ENCODE measurements around the gene CD5L. TPM values are rescaled to one million over a fixed set of nuclear protein-coding genes. Genes with fewer than 3 reads are reported as not detected.
A peak's percentile ranks its signal among the peaks of the same experiment; 100 is the strongest.

Gene CD5L
- total RNA-seq (2021; ENCODE audit: unreplicated experiment) (not detected), Bru-seq, nascent RNA (not detected), BruChase-seq, experiment 1, labeled RNA remaining after a 6-hour chase (not detected), BruChase-seq, experiment 2, labeled RNA remaining after a 2-hour chase (percentile 13 among the genes with signal in this experiment)
- polyA plus RNA-seq (2012), result not detected in 2 replicates
- long read RNA-seq, result 0 reads

GRCh38 chr1:157841708-157842107, at the start of gene CD5L:
CD5L (minus strand) TSS chr1:157841808; CDS start chr1:157841701, 107 bp downstream.
- Histone ChIP-seq H3K4me1 (ENCODE audit: control insufficient read depth in 1 of 2, insufficient read depth in 2 of 2, low read length in 2 of 2) (no peaks in the 10 kb centered on the region), H4K20me1 (ENCODE audit: insufficient read depth) (no peaks in the 10 kb centered on the region), H3K4me2 (ENCODE audit: low read length) (no peak within 1 kb of the TSS), H3K79me2 (ENCODE audit: insufficient read depth, low read length) (no peaks in the 10 kb centered on the region), H3K36me3 (ENCODE audit: control insufficient read depth in 1 of 2, insufficient read depth in 2 of 2, low read length in 2 of 2) (no peaks in the 10 kb centered on the region), H3K9me2 (ENCODE audit: insufficient read depth) (no peaks in the 10 kb centered on the region), H3K9ac (ENCODE audit: low read length) (no peak within 1 kb of the TSS), H2AFZ (ENCODE audit: low read depth, low read length, poor library complexity, severe bottlenecking) (no peak within 1 kb of the TSS), H3K4me3 (replicated peaks in 1 of 2; ENCODE audit: low read depth in 1 of 2, low read length in 2 of 2) (no peak within 1 kb of the TSS), H3K27me3 (ENCODE audit: insufficient read depth, low read length) (peaks cover 46% of the 10 kb centered on the region), H3K27ac (ENCODE audit: low read depth, low read length) (no peak within 1 kb of the TSS), H3K9me3 (ENCODE audit: control insufficient read depth in 1 of 2, insufficient read depth in 1 of 2, low read depth in 1 of 2, low read length in 2 of 2) (no peaks in the 10 kb centered on the region)
- DNase-seq (ENCODE audit: low read depth, low spot score) (no peak), ATAC-seq (no peak)
- CTCF ChIA-PET, result no interaction called here
- POLR2A ChIA-PET, result no interaction called here
- no TSS peak for BruUV-seq (replicated peaks)
- RAD21 ChIA-PET (ENCODE audit: low non-redundant PET in 1 of 2, low total read pairs in 2 of 2, uncharacterized antibody in 2 of 2, unreplicated experiment in 2 of 2), result no interaction called here
- intact Hi-C loops (cut with micrococcal nuclease), result no loop called here
- no peak for TF ChIP-seq CBX3 (IDR thresholded peaks at IDR 0.05; ENCODE audit: low read depth)
- no peak for TF ChIP-seq CTCF (IDR thresholded peaks at IDR 0.05 in 2 of 3, conservative IDR thresholded peaks at IDR 0.05 in 1 of 3; ENCODE audit: borderline replicate concordance in 1 of 3, insufficient read depth in 1 of 3, low read depth in 2 of 3, low read length in 2 of 3)
- TF ChIP-seq SIN3A (IDR thresholded peaks at IDR 0.05; ENCODE audit: low read depth), result no peak
- no peak for TF ChIP-seq POLR2A (IDR thresholded peaks at IDR 0.05; ENCODE audit: borderline replicate concordance, extremely low read depth, insufficient read depth, insufficient read length)
- no peak for TF ChIP-seq TCF7L2 (IDR thresholded peaks at IDR 0.05; ENCODE audit: borderline replicate concordance, extremely low read depth, insufficient read depth, insufficient read length)
- no peak for TF ChIP-seq POLR2AphosphoS5 (IDR thresholded peaks at IDR 0.05; ENCODE audit: low read depth, low read length)
- TF ChIP-seq RAD21 (IDR thresholded peaks at IDR 0.05; ENCODE audit: low read depth), result no peak
- TF ChIP-seq SP1 (IDR thresholded peaks at IDR 0.05; ENCODE audit: low read depth), result no peak
- TF ChIP-seq FOSL1 (IDR thresholded peaks at IDR 0.05; ENCODE audit: low read depth), result no peak
- no peak for TF ChIP-seq ZNF274 (IDR thresholded peaks at IDR 0.05; ENCODE audit: low read depth, low read length)
- TF ChIP-seq REST (IDR thresholded peaks at IDR 0.05; ENCODE audit: low read depth), result no peak
- TF ChIP-seq EGR1 (IDR thresholded peaks at IDR 0.05; ENCODE audit: low read depth), result no peak
- TF ChIP-seq ZFX (IDR thresholded peaks at IDR 0.05), result no peak
- no peak for TF ChIP-seq JUND (IDR thresholded peaks at IDR 0.05)
- TF ChIP-seq YY1 (IDR thresholded peaks at IDR 0.05; ENCODE audit: extremely low read depth, insufficient replicate concordance, low read depth, low read length), result no peak
- TF ChIP-seq SRF (IDR thresholded peaks at IDR 0.05; ENCODE audit: low read depth), result no peak

All from HCT116 (cell line).